Osteocyte (in vitro differentiated cells): ENCODE data around the gene MYBPH. TPM values are rescaled to one million over a fixed set of nuclear protein-coding genes. Genes with fewer than 3 reads are reported as not detected.

Experiments used
- DNase-seq: peaks from one replicate; pipeline ENCODE4 v3.0.0; 2021; ENCODE audit warnings: mixed read lengths; ENCODE audit not compliant: unreplicated experiment; ENCODE audit errors: extremely low spot score
- H3K27ac Mint-ChIP-seq: one replicate; pipeline ENCODE4 v1.8.0; 2021; ENCODE audit warnings: mild to moderate bottlenecking, mixed read lengths; ENCODE audit not compliant: unreplicated experiment
- H3K27me3 Mint-ChIP-seq: one replicate; pipeline ENCODE4 v1.8.0; 2021; ENCODE audit warnings: mixed read lengths; ENCODE audit not compliant: unreplicated experiment
- H3K36me3 Mint-ChIP-seq: one replicate; pipeline ENCODE4 v1.8.0; 2021; ENCODE audit warnings: mixed read lengths; ENCODE audit not compliant: unreplicated experiment
- H3K4me1 Mint-ChIP-seq: one replicate; pipeline ENCODE4 v1.8.0; 2021; ENCODE audit warnings: mixed read lengths; ENCODE audit not compliant: unreplicated experiment
- H3K4me3 Mint-ChIP-seq: one replicate; pipeline ENCODE4 v1.8.0; 2021; ENCODE audit warnings: mild to moderate bottlenecking, moderate library complexity, mixed read lengths; ENCODE audit not compliant: unreplicated experiment
- H3K9me3 Mint-ChIP-seq: one replicate; pipeline ENCODE4 v1.8.0; 2021; ENCODE audit warnings: mixed read lengths; ENCODE audit not compliant: unreplicated experiment
- CTCF ChIP-seq: fragments of 200-600 bp; sonication (generic); IDR thresholded peaks from 2 replicates; pipeline ENCODE4 v1.5.0; 2021; ENCODE audit warnings: antibody characterized with exemption, mild to moderate bottlenecking, moderate library complexity
- total RNA-seq: library from RNA; stranded (reverse); gene quantifications from 2 replicates; pipeline ENCODE4 v1.2.1, GENCODE V29; 2021

MYBPH gene
- total RNA-seq, 1 donor from 2014 or later: not detected

- Mint-ChIP-seq H3K36me3 (no peaks in the 10 kb centered on the region), H3K4me3 (peak overlapping the region; percentile 58), H3K4me1 (peaks cover 23% of the 10 kb centered on the region), H3K9me3 (no peaks in the 10 kb centered on the region), H3K27me3 (peaks cover 38% of the 10 kb centered on the region), H3K27ac (no peak overlapping the region)
- no peak for TF ChIP-seq CTCF
- no peak for DNase-seq
These were observed 47.3 kb downstream of the MYBPH start for GRCh38 chr1:203128431-203128715.

- H3K27ac Mint-ChIP-seq: no peak within 1 kb of the TSS
- DNase-seq: peak; percentile 86
These were observed 47.8 kb downstream of the MYBPH start, which contains the start of gene ADORA1 for GRCh38 chr1:203127666-203128430. ADORA1 (plus strand) TSS chr1:203127726; CDS start chr1:203128842, 1,116 bp downstream.

GRCh38 chr1:203126866-203127665 lies 48.6 kb downstream of the MYBPH start:
- no peaks in the 10 kb centered on the region for H3K9me3 Mint-ChIP-seq
- H3K27me3 Mint-ChIP-seq: peaks cover 49% of the 10 kb centered on the region
- no peak overlapping the region for H3K27ac Mint-ChIP-seq
- no peaks in the 10 kb centered on the region for H3K36me3 Mint-ChIP-seq
- H3K4me3 Mint-ChIP-seq: peak overlapping the region; percentile 58
- DNase-seq: peak; percentile 42
- TF ChIP-seq CTCF: no peak
- H3K4me1 Mint-ChIP-seq: peaks cover 23% of the 10 kb centered on the region

More at GRCh38 chr1:203127666-203128430, 47.8 kb downstream of the MYBPH start, which contains the start of gene ADORA1:
- H3K27me3 Mint-ChIP-seq: peaks cover 41% of the 10 kb centered on the region
- H3K4me3 Mint-ChIP-seq: peak within 1 kb of the TSS; percentile 58
- H3K9me3 Mint-ChIP-seq: no peaks in the 10 kb centered on the region
- no peaks in the 10 kb centered on the region for H3K36me3 Mint-ChIP-seq
- H3K4me1 Mint-ChIP-seq: peaks cover 23% of the 10 kb centered on the region
- TF ChIP-seq CTCF: peak; percentile 23

- DNase-seq: peak; percentile 73
- H3K4me3 Mint-ChIP-seq: no peak overlapping the region
- no peaks in the 10 kb centered on the region for H3K36me3 Mint-ChIP-seq
- no peaks in the 10 kb centered on the region for H3K9me3 Mint-ChIP-seq
- H3K27ac Mint-ChIP-seq: no peak overlapping the region
- H3K4me1 Mint-ChIP-seq: peaks cover 23% of the 10 kb centered on the region
- TF ChIP-seq CTCF: peak; percentile 49
- peaks cover 57% of the 10 kb centered on the region for H3K27me3 Mint-ChIP-seq
These were observed 49.3 kb downstream of the MYBPH start for GRCh38 chr1:203126151-203126865.
